ENCODE data around the gene SLC35A2.

GRCh38 chrX:48927123-48927522, 15.7 kb upstream of the SLC35A2 start:
- TF ChIP-seq, protein P1, sequence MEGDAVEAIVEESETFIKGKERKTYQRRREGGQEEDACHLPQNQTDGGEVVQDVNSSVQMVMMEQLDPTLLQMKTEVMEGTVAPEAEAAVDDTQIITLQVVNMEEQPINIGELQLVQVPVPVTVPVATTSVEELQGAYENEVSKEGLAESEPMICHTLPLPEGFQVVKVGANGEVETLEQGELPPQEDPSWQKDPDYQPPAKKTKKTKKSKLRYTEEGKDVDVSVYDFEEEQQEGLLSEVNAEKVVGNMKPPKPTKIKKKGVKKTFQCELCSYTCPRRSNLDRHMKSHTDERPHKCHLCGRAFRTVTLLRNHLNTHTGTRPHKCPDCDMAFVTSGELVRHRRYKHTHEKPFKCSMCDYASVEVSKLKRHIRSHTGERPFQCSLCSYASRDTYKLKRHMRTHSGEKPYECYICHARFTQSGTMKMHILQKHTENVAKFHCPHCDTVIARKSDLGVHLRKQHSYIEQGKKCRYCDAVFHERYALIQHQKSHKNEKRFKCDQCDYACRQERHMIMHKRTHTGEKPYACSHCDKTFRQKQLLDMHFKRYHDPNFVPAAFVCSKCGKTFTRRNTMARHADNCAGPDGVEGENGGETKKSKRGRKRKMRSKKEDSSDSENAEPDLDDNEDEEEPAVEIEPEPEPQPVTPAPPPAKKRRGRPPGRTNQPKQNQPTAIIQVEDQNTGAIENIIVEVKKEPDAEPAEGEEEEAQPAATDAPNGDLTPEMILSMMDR (IDR thresholded peaks at IDR 0.05; ENCODE audit: poor library complexity): no peak
- TF ChIP-seq EZH2 (IDR thresholded peaks at IDR 0.05; ENCODE audit: borderline replicate concordance) (no peak), EZH2phosphoT487 (IDR thresholded peaks at IDR 0.05; ENCODE audit: low read depth, severe bottlenecking, unreplicated experiment) (no peak)
